H9 (cell line): ENCODE measurements around the gene POU5F1. TPM values are rescaled to one million over a fixed set of nuclear protein-coding genes. Genes with fewer than 3 reads are reported as not detected.
A peak's percentile ranks its signal among the peaks of the same experiment; 100 is the strongest.

ENCODE experiments used
- DNase-seq: peaks from one replicate; pipeline ENCODE4 v3.0.0-alpha.2; 2017
- H2AFZ ChIP-seq: one replicate; pipeline ENCODE4 v1.6.1; 2013; ENCODE audit warnings: mild to moderate bottlenecking, low read length, control low read depth, moderate library complexity
- H2AK5ac ChIP-seq: 2 replicates; pipeline ENCODE4 v1.6.1; 2013; ENCODE audit warnings: low read length, control low read depth, mixed read lengths; ENCODE audit not compliant: insufficient read length
- H2BK120ac ChIP-seq: one replicate; pipeline ENCODE4 v1.6.1; 2013; ENCODE audit warnings: low read depth, mild to moderate bottlenecking, low read length, control low read depth, inconsistent platforms; ENCODE audit not compliant: poor library complexity, severe bottlenecking
- H2BK12ac ChIP-seq: 2 replicates; pipeline ENCODE4 v1.6.1; 2013; ENCODE audit warnings: low read length, control low read depth, mixed read lengths, low read depth; ENCODE audit not compliant: insufficient read length
- H2BK15ac ChIP-seq: 2 replicates; pipeline ENCODE4 v1.6.1; 2013; ENCODE audit warnings: low read depth, low read length, control low read depth
- H2BK20ac ChIP-seq: one replicate; pipeline ENCODE4 v1.6.1; 2013; ENCODE audit warnings: low read depth, mild to moderate bottlenecking, low read length, control low read depth, inconsistent platforms; ENCODE audit not compliant: poor library complexity, severe bottlenecking
- H2BK5ac ChIP-seq: 2 replicates; pipeline ENCODE4 v1.6.1; 2013; ENCODE audit warnings: low read length, control low read depth, mixed read lengths; ENCODE audit not compliant: insufficient read length
- H3K14ac ChIP-seq: 2 replicates; pipeline ENCODE4 v1.6.1; 2013; ENCODE audit warnings: low read length, control low read depth; ENCODE audit not compliant: insufficient read depth
- H3K18ac ChIP-seq: 2 replicates; pipeline ENCODE4 v1.6.1; 2013; ENCODE audit warnings: low read depth, mild to moderate bottlenecking, mixed read lengths, low read length, control low read depth; ENCODE audit not compliant: insufficient read length
- H3K23ac ChIP-seq: 2 replicates; pipeline ENCODE4 v1.6.1; 2013; ENCODE audit warnings: low read length, control low read depth, mixed read lengths, low read depth; ENCODE audit not compliant: insufficient read length
- H3K23me2 ChIP-seq: 2 replicates; pipeline ENCODE4 v1.6.1; 2013; ENCODE audit warnings: low read depth, mild to moderate bottlenecking, mixed read lengths, low read length, control low read depth; ENCODE audit not compliant: insufficient read length, poor library complexity, severe bottlenecking
- H3K27ac ChIP-seq: 2 replicates; pipeline ENCODE4 v1.5.1; 2013; ENCODE audit warnings: low read length, control low read depth, mixed read lengths, low read depth; ENCODE audit not compliant: insufficient read length
- H3K27me3 ChIP-seq: 2 replicates; pipeline ENCODE4 v1.6.1; 2013; ENCODE audit warnings: low read length, control low read depth, inconsistent platforms; ENCODE audit not compliant: insufficient read depth
- H3K4ac ChIP-seq: 2 replicates; pipeline ENCODE4 v1.6.1; 2013; ENCODE audit warnings: low read depth, mild to moderate bottlenecking, control low read depth, inconsistent platforms, low read length, moderate library complexity
- H3K4me1 ChIP-seq: 2 replicates; pipeline ENCODE4 v1.6.1; 2013; ENCODE audit warnings: low read length, control low read depth, inconsistent platforms; ENCODE audit not compliant: insufficient read depth
- H3K4me2 ChIP-seq: 2 replicates; pipeline ENCODE4 v1.6.1; 2013; ENCODE audit warnings: low read length, control low read depth, mixed read lengths; ENCODE audit not compliant: insufficient read length, insufficient read depth
- H3K56ac ChIP-seq: 2 replicates; pipeline ENCODE4 v1.6.1; 2013; ENCODE audit warnings: low read depth, mild to moderate bottlenecking, mixed read lengths, low read length, control low read depth; ENCODE audit not compliant: insufficient read length
- H3K79me1 ChIP-seq: 2 replicates; pipeline ENCODE4 v1.6.1; 2013; ENCODE audit warnings: low read depth, mild to moderate bottlenecking, moderate library complexity, low read length, control low read depth, inconsistent platforms; ENCODE audit not compliant: insufficient read depth, poor library complexity, severe bottlenecking
- H3K79me2 ChIP-seq: 2 replicates; pipeline ENCODE4 v1.6.1; 2013; ENCODE audit warnings: low read length, control low read depth, inconsistent platforms; ENCODE audit not compliant: insufficient read depth
- H3K9ac ChIP-seq: 2 replicates; pipeline ENCODE4 v1.6.1; 2013; ENCODE audit warnings: low read length, control low read depth, mixed read lengths; ENCODE audit not compliant: insufficient read length; ENCODE audit errors: extremely low read depth
- H3K9me3 ChIP-seq: one replicate; pipeline ENCODE4 v1.6.1; 2013; ENCODE audit warnings: low read depth, low read length, inconsistent platforms; ENCODE audit not compliant: control insufficient read depth
- H3T11ph ChIP-seq: one replicate; pipeline ENCODE4 v1.6.1; 2013; ENCODE audit warnings: mild to moderate bottlenecking, low read length, control low read depth, inconsistent platforms
- H4K20me1 ChIP-seq: one replicate; pipeline ENCODE4 v1.6.1; 2013; ENCODE audit not compliant: control insufficient read depth, insufficient read length, insufficient read depth
- H4K5ac ChIP-seq: 2 replicates; pipeline ENCODE4 v1.6.1; 2013; ENCODE audit warnings: low read depth, mild to moderate bottlenecking, mixed read lengths, low read length, control low read depth; ENCODE audit not compliant: insufficient read length
- H4K8ac ChIP-seq: replicated peaks from 2 replicates; pipeline ENCODE4 v1.6.1; 2013; ENCODE audit warnings: low read length, control low read depth, mixed read lengths, low read depth; ENCODE audit not compliant: insufficient read length
- H4K91ac ChIP-seq: 2 replicates; pipeline ENCODE4 v1.6.1; 2013; ENCODE audit warnings: low read depth, mild to moderate bottlenecking, moderate library complexity, mixed read lengths, low read length, control low read depth; ENCODE audit not compliant: insufficient read length
- H3K27ac Mint-ChIP-seq, 3 experiments: 2 replicates in 2 of 3; 3 replicates in 1 of 3; pipeline ENCODE4 v1.8.0; 2020 to 2021; ENCODE audit warnings: mixed read lengths in 3 of 3, mild to moderate bottlenecking in 1 of 3, moderate library complexity in 1 of 3
- H3K27me3 Mint-ChIP-seq: 2 replicates; pipeline ENCODE4 v1.8.0; 2021; ENCODE audit warnings: low read depth, mild to moderate bottlenecking, moderate library complexity, mixed read lengths
- H3K36me3 Mint-ChIP-seq, 3 experiments: 2 replicates in 2 of 3; 3 replicates in 1 of 3; pipeline ENCODE4 v1.8.0; 2020 to 2021; ENCODE audit warnings: low read depth in 3 of 3, mixed read lengths in 3 of 3; ENCODE audit not compliant: insufficient read depth in 1 of 3
- H3K4me1 Mint-ChIP-seq, 2 experiments: 2 replicates each; pipeline ENCODE4 v1.8.0; 2020; ENCODE audit warnings: mixed read lengths in 2 of 2
- H3K4me3 Mint-ChIP-seq, 2 experiments: 2 replicates in 1 of 2; 3 replicates in 1 of 2; pipeline ENCODE4 v1.8.0; 2020 to 2021; ENCODE audit warnings: mild to moderate bottlenecking in 2 of 2, mixed read lengths in 2 of 2, moderate library complexity in 1 of 2
- H3K9me3 Mint-ChIP-seq, 2 experiments: 2 replicates in 1 of 2; 3 replicates in 1 of 2; pipeline ENCODE4 v1.8.0; 2020; ENCODE audit warnings: mild to moderate bottlenecking in 2 of 2, mixed read lengths in 2 of 2, moderate library complexity in 1 of 2
- WGBS: extraction: QIAGEN DNeasy Blood & Tissue Kit; methylation state at CpG from one replicate; pipeline ENCODE4 v1.1.7; 2013; ENCODE audit warnings: missing lambda C conversion rate, low lambda C conversion rate, mixed read lengths; ENCODE audit not compliant: insufficient read length; ENCODE audit errors: extremely low coverage; 5-methylcytosine and 5-hydroxymethylcytosine counted together
- total RNA-seq: library from RNA; stranded (reverse); gene quantifications from 2 replicates; pipeline ENCODE4 v1.2.1, GENCODE V29; 2021
- TF ChIP-seq, protein P1 (sequence below): fragments of 200-600 bp; sonication (generic); conservative IDR thresholded peaks from 3 replicates; pipeline ENCODE4 v1.8.0; 2021; ENCODE audit warnings: antibody characterized with exemption, mild to moderate bottlenecking

POU5F1 gene
- total RNA-seq, 1 experiment from 2014 or later: 2,134 TPM

DNA sequence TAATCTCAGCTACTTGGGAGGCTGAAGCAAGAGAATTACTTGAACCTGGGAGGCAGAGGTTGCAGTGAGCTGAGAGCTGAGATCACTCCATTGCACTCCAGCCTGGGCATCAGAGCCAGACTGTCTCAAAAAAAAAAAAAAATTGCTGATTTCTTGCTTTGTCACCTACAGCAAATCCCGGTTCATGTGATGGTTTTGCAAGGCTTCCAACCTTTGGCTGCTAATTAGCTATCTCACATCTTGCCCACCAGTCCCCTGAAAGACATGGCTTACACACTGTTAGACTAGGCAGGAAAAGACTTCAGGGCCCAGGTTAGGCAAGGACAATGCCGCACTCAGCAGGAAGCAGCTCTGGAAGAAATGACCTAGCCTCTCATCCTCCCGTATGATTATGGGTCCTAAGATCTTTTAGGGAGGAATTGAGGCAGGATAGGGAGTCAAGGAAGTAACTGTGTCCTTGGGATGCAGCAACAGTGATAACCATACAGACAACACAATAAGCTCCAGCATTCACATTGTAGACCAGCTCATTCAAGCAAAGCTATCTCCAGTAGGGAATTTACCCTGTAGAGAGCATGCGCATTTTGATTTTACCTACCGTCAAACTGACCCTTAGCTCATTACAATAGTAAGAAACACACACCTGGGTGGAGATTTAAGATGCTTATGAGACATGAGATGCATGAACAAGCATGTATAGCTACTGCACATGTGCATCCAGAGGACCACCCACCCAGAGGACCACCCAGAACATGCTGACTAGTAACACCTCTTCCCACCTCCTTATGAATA, 40.5 kb upstream of the POU5F1 start:
- Histone ChIP-seq H3K14ac (no peak overlapping the region), H2AK5ac (no peak overlapping the region), H3K27ac (no peak overlapping the region), H3K23me2 (no peaks in the 10 kb centered on the region), H3K4me2 (no peak overlapping the region), H3K18ac (no peak overlapping the region), H2BK5ac (no peak overlapping the region), H4K91ac (no peak overlapping the region), H2BK120ac (no peak overlapping the region), H2BK20ac (no peak overlapping the region), H4K8ac (no peak overlapping the region), H2BK12ac (no peak overlapping the region), H2BK15ac (no peak overlapping the region), H3K79me2 (no peaks in the 10 kb centered on the region), H3K27me3 (no peaks in the 10 kb centered on the region), H2AFZ (no peak overlapping the region), H4K5ac (no peak overlapping the region), H3K9me3 (no peaks in the 10 kb centered on the region), H4K20me1 (no peaks in the 10 kb centered on the region), H3K23ac (no peak overlapping the region), H3T11ph (no peak overlapping the region), H3K4me1 (no peaks in the 10 kb centered on the region; the same call in 1 of the 2 replicates), H3K79me1 (no peaks in the 10 kb centered on the region), H3K9ac (no peak overlapping the region), H3K56ac (no peak overlapping the region), H3K4ac (no peak overlapping the region)
- DNase-seq: no peak
- peaks cover 6% of the 10 kb centered on the region; the same call in 1 of the 2 replicates for H3K27me3 Mint-ChIP-seq
- no CpG with 5 or more reads among the region's 5 CpGs for WGBS
- TF ChIP-seq, protein P1, sequence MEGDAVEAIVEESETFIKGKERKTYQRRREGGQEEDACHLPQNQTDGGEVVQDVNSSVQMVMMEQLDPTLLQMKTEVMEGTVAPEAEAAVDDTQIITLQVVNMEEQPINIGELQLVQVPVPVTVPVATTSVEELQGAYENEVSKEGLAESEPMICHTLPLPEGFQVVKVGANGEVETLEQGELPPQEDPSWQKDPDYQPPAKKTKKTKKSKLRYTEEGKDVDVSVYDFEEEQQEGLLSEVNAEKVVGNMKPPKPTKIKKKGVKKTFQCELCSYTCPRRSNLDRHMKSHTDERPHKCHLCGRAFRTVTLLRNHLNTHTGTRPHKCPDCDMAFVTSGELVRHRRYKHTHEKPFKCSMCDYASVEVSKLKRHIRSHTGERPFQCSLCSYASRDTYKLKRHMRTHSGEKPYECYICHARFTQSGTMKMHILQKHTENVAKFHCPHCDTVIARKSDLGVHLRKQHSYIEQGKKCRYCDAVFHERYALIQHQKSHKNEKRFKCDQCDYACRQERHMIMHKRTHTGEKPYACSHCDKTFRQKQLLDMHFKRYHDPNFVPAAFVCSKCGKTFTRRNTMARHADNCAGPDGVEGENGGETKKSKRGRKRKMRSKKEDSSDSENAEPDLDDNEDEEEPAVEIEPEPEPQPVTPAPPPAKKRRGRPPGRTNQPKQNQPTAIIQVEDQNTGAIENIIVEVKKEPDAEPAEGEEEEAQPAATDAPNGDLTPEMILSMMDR: no peak
- H3K4me1 Mint-ChIP-seq: peaks cover 16 to 21% of the 10 kb centered on the region in 2 experiments
- H3K36me3 Mint-ChIP-seq: peaks cover 0 to under 1% (median 0%) of the 10 kb centered on the region in 3 experiments; a peak in 2 of 7 replicates
- no peak overlapping the region for H3K4me3 Mint-ChIP-seq
- peak overlapping the region in 1 of 3 experiments; percentile 58; a peak in 1 of 7 replicates for H3K27ac Mint-ChIP-seq
- peaks cover 0 to 7% of the 10 kb centered on the region in 2 experiments; a peak in 2 of 5 replicates for H3K9me3 Mint-ChIP-seq
